WTC11 (cell line): ENCODE results near the gene MAPKAP1. TPM values are rescaled to one million over a fixed set of nuclear protein-coding genes. Genes with fewer than 3 reads are reported as not detected.

Experiments
- ATAC-seq: fragments of 200-7000 bp; cut with Tn5 transposase; 2 replicates; pipeline ENCODE4 v1.10.0; 2021; ENCODE audit warnings: mild to moderate bottlenecking, moderate library complexity
- CTCF ChIA-PET: fragments of 300-600 bp; sonication (Branson Sonifier 250); formaldehyde crosslinking; loops from one replicate; lab custom pipeline; 2021; ENCODE audit warnings: antibody characterized with exemption; lab: Charles Lee
- POLR2A ChIA-PET: fragments of 350-600 bp; sonication (Branson Sonifier 250); formaldehyde crosslinking; loops from one replicate; lab custom pipeline; 2021; ENCODE audit warnings: antibody characterized with exemption; lab: Charles Lee
- DNase-seq: peaks from one replicate; pipeline ENCODE4 v3.0.0; 2021; ENCODE audit warnings: low spot score
- H3K27ac Mint-ChIP-seq: 2 replicates; pipeline ENCODE4 v1.8.0; 2021; ENCODE audit warnings: mixed read lengths
- H3K27me3 Mint-ChIP-seq: 2 replicates; pipeline ENCODE4 v1.8.0; 2021; ENCODE audit warnings: low read depth, mild to moderate bottlenecking, moderate library complexity, mixed read lengths
- H3K36me3 Mint-ChIP-seq: 2 replicates; pipeline ENCODE4 v1.8.0; 2021; ENCODE audit warnings: mixed read lengths
- H3K4me1 Mint-ChIP-seq: 2 replicates; pipeline ENCODE4 v1.8.0; 2022; ENCODE audit warnings: mixed read lengths
- H3K4me3 Mint-ChIP-seq: 2 replicates; pipeline ENCODE4 v1.8.0; 2021; ENCODE audit warnings: mild to moderate bottlenecking, moderate library complexity, mixed read lengths
- H3K9me3 Mint-ChIP-seq: 2 replicates; pipeline ENCODE4 v1.8.0; 2021; ENCODE audit warnings: mixed read lengths
- AR ChIP-seq: fragments of 250-450 bp; sonication (Bioruptor Pico); IDR thresholded peaks from 2 replicates; pipeline ENCODE4 v1.9.0; 2021; ENCODE audit warnings: mild to moderate bottlenecking
- E2F1 ChIP-seq: sonication (generic); formaldehyde crosslinking; IDR thresholded peaks from 2 replicates; pipeline ENCODE4 v1.8.0; 2022; ENCODE audit warnings: mild to moderate bottlenecking, missing genetic modification reagents
- E2F5 ChIP-seq: sonication (generic); formaldehyde crosslinking; IDR thresholded peaks from 2 replicates; pipeline ENCODE4 v1.8.1; 2022; ENCODE audit warnings: mild to moderate bottlenecking, moderate library complexity, missing genetic modification reagents
- ESRRA ChIP-seq: sonication (generic); formaldehyde crosslinking; IDR thresholded peaks from 2 replicates; pipeline ENCODE4 v1.8.1; 2022; ENCODE audit warnings: mild to moderate bottlenecking, missing genetic modification reagents, borderline replicate concordance
- ETV6 ChIP-seq: sonication (generic); formaldehyde crosslinking; IDR thresholded peaks from 2 replicates; pipeline ENCODE4 v1.8.1; 2022; ENCODE audit warnings: mild to moderate bottlenecking, missing genetic modification reagents
- GABPB1 ChIP-seq: sonication (generic); formaldehyde crosslinking; IDR thresholded peaks from 2 replicates; pipeline ENCODE4 v1.8.1; 2023; ENCODE audit warnings: mild to moderate bottlenecking, missing genetic modification reagents
- GRHL2 ChIP-seq: fragments of 250-450 bp; sonication (Bioruptor Pico); IDR thresholded peaks from 2 replicates; pipeline ENCODE4 v1.8.0; 2022; ENCODE audit warnings: mild to moderate bottlenecking, moderate library complexity; ENCODE audit not compliant: insufficient replicate concordance, severe bottlenecking
- HMGXB4 ChIP-seq: sonication (generic); formaldehyde crosslinking; IDR thresholded peaks from 2 replicates; pipeline ENCODE4 v1.8.1; 2023; ENCODE audit warnings: mild to moderate bottlenecking, moderate library complexity, missing genetic modification reagents
- NFATC4 ChIP-seq: fragments of 250-450 bp; sonication (Bioruptor Pico); IDR thresholded peaks from 2 replicates; pipeline ENCODE4 v1.9.0; 2021; ENCODE audit warnings: mild to moderate bottlenecking
- NFE2L1 ChIP-seq: sonication (generic); formaldehyde crosslinking; IDR thresholded peaks from 2 replicates; pipeline ENCODE4 v1.8.1; 2023; ENCODE audit warnings: missing genetic modification reagents
- RORB ChIP-seq: fragments of 250-450 bp; sonication (Bioruptor Pico); IDR thresholded peaks from 2 replicates; pipeline ENCODE4 v1.9.0; 2021; ENCODE audit warnings: mild to moderate bottlenecking
- STAT6 ChIP-seq: sonication (generic); formaldehyde crosslinking; conservative IDR thresholded peaks from 2 replicates; pipeline ENCODE4 v1.8.1; 2023; ENCODE audit warnings: mild to moderate bottlenecking, low read depth, missing genetic modification reagents, moderate library complexity
- TEAD4 ChIP-seq: sonication (generic); formaldehyde crosslinking; IDR thresholded peaks from 2 replicates; pipeline ENCODE4 v1.8.0; 2022; ENCODE audit warnings: mild to moderate bottlenecking, missing genetic modification reagents
- ZBTB43 ChIP-seq: sonication (generic); formaldehyde crosslinking; IDR thresholded peaks from 2 replicates; pipeline ENCODE4 v1.8.1; 2023; ENCODE audit warnings: mild to moderate bottlenecking, missing genetic modification reagents
- ZNF138 ChIP-seq: sonication (generic); formaldehyde crosslinking; conservative IDR thresholded peaks from 2 replicates; pipeline ENCODE4 v1.8.1; 2022; ENCODE audit warnings: mild to moderate bottlenecking, moderate library complexity, missing genetic modification reagents
- ZNF232 ChIP-seq: sonication (generic); formaldehyde crosslinking; IDR thresholded peaks from 2 replicates; pipeline ENCODE4 v1.8.0; 2022; ENCODE audit warnings: mild to moderate bottlenecking, missing genetic modification reagents
- ZNF317 ChIP-seq: sonication (generic); formaldehyde crosslinking; IDR thresholded peaks from 2 replicates; pipeline ENCODE4 v1.8.1; 2023; ENCODE audit warnings: low read depth, mild to moderate bottlenecking, moderate library complexity, missing genetic modification reagents, borderline replicate concordance
- ZNF423 ChIP-seq: fragments of 250-450 bp; sonication (Bioruptor Pico); IDR thresholded peaks from 2 replicates; pipeline ENCODE4 v2.1.2; 2022; ENCODE audit warnings: mild to moderate bottlenecking, moderate library complexity
- total RNA-seq: library from RNA; stranded (reverse); gene quantifications from 3 replicates; pipeline ENCODE4 v1.2.3, GENCODE V29; 2021

The MAPKAP1 gene
- total RNA-seq, 1 experiment from 2014 or later, result 111 TPM

GRCh38 chr9:125649826-125650225, 57.2 kb downstream of the MAPKAP1 start:
- DNase-seq (no peak), ATAC-seq (no peak)
- Mint-ChIP-seq H3K36me3 (no peaks in the 10 kb centered on the region), H3K4me1 (peaks cover 94% of the 10 kb centered on the region), H3K27me3 (no peaks in the 10 kb centered on the region), H3K27ac (peak overlapping the region; percentile 69), H3K9me3 (no peaks in the 10 kb centered on the region), H3K4me3 (no peak overlapping the region)
- TF ChIP-seq E2F5 (no peak), GRHL2 (no peak), ZNF317 (no peak), RORB (CRISPR knock-in tag) (no peak), GABPB1 (CRISPR knock-in tag) (no peak)
- CTCF ChIA-PET, result interaction anchor here (0.6 to 1.7 kb wide), 3 partner anchors 11 to 242 kb away, joined by 3 to 4 read pairs (median 3); no protein-coding TSS in a partner anchor
- POLR2A ChIA-PET, result no interaction called here

GRCh38 chr9:125649315-125649714, 57.7 kb downstream of the MAPKAP1 start:
- no peak for ATAC-seq
- TF ChIP-seq TEAD4 (CRISPR knock-in tag), result no peak
- TF ChIP-seq E2F1 (CRISPR knock-in tag), result no peak
- no peak for TF ChIP-seq HMGXB4 (CRISPR knock-in tag)
- TF ChIP-seq ZNF232, result no peak
- TF ChIP-seq ZNF138 (CRISPR knock-in tag), result no peak
- no peak for TF ChIP-seq ESRRA (CRISPR knock-in tag)
- TF ChIP-seq ZBTB43 (CRISPR knock-in tag), result no peak
- no peak for TF ChIP-seq ETV6
- TF ChIP-seq STAT6, result no peak
- TF ChIP-seq NFE2L1 (CRISPR knock-in tag), result no peak
- TF ChIP-seq ZNF423, result no peak
- no peak for TF ChIP-seq NFATC4 (CRISPR knock-in tag)
- TF ChIP-seq AR (CRISPR knock-in tag), result no peak
- TF ChIP-seq, all 79 proteins: peak for 0
- H3K9me3 Mint-ChIP-seq, result no peaks in the 10 kb centered on the region
- no peak overlapping the region for H3K4me3 Mint-ChIP-seq
- ChIA-PET POLR2A (no interaction called here), CTCF (interaction anchor here (0.6 to 1.0 kb wide), 2 partner anchors 10 to 242 kb away, joined by 3 read pairs; no protein-coding TSS in a partner anchor)
- no peak for DNase-seq
- H3K27ac Mint-ChIP-seq, result peak overlapping the region; percentile 86
- H3K36me3 Mint-ChIP-seq, result no peaks in the 10 kb centered on the region
- no peaks in the 10 kb centered on the region for H3K27me3 Mint-ChIP-seq
- peaks cover 94% of the 10 kb centered on the region for H3K4me1 Mint-ChIP-seq
